Neuronal stem cell (in vitro differentiated cells): ENCODE data around the gene MX2.

Experiments
- DNase-seq: peaks from one replicate; pipeline ENCODE4 v3.0.0-alpha.2; 2013; ENCODE audit warnings: low spot score
- H2AFZ ChIP-seq: one replicate; pipeline ENCODE4 v1.6.1; 2013; ENCODE audit warnings: mild to moderate bottlenecking, low read length, inconsistent platforms
- H2AK5ac ChIP-seq: 2 replicates; pipeline ENCODE4 v1.6.1; 2013; ENCODE audit warnings: low read depth, mild to moderate bottlenecking, inconsistent platforms, low read length, moderate library complexity, mixed read lengths
- H2BK120ac ChIP-seq: 2 replicates; pipeline ENCODE4 v1.6.1; 2013; ENCODE audit warnings: low read depth, mild to moderate bottlenecking, inconsistent platforms, low read length, moderate library complexity, mixed read lengths
- H2BK12ac ChIP-seq: one replicate; pipeline ENCODE4 v1.6.1; 2013; ENCODE audit warnings: low read length, inconsistent platforms
- H2BK15ac ChIP-seq: 2 replicates; pipeline ENCODE4 v1.6.1; 2013; ENCODE audit warnings: mild to moderate bottlenecking, low read length, inconsistent platforms, mixed read lengths
- H2BK5ac ChIP-seq: one replicate; pipeline ENCODE4 v1.6.1; 2013; ENCODE audit warnings: inconsistent platforms, mild to moderate bottlenecking, low read length, moderate library complexity
- H3K14ac ChIP-seq: one replicate; pipeline ENCODE4 v1.6.1; 2013; ENCODE audit warnings: low read length, inconsistent platforms
- H3K18ac ChIP-seq: 2 replicates; pipeline ENCODE4 v1.6.1; 2013; ENCODE audit warnings: low read length, inconsistent platforms
- H3K23ac ChIP-seq: 2 replicates; pipeline ENCODE4 v1.6.1; 2013; ENCODE audit warnings: low read depth, mild to moderate bottlenecking, mixed read lengths, low read length, inconsistent platforms; ENCODE audit not compliant: poor library complexity
- H3K27ac ChIP-seq: replicated peaks from 3 replicates; pipeline ENCODE4 v1.5.1; 2013; ENCODE audit warnings: low read length, inconsistent platforms
- H3K27me3 ChIP-seq, 3 experiments: 2 replicates each; pipeline ENCODE4 v1.6.1; 2013; ENCODE audit warnings: low read length in 3 of 3, mild to moderate bottlenecking in 2 of 3, inconsistent platforms in 1 of 3, low read depth in 1 of 3, mixed read lengths in 1 of 3, moderate library complexity in 1 of 3; ENCODE audit not compliant: control insufficient read depth in 3 of 3, insufficient read depth in 3 of 3
- H3K36me3 ChIP-seq, 2 donors: replicated peaks in 1 of 2; 2 replicates each; pipeline ENCODE4 v1.6.1; 2013; ENCODE audit warnings: low read length in 2 of 2; ENCODE audit not compliant: control insufficient read depth in 2 of 2, insufficient read depth in 2 of 2
- H3K4ac ChIP-seq: 2 replicates; pipeline ENCODE4 v1.6.1; 2013; ENCODE audit warnings: inconsistent platforms, mild to moderate bottlenecking, low read length, moderate library complexity
- H3K4me1 ChIP-seq, 2 donors: 1 replicate in 1 of 2; 2 replicates in 1 of 2; pipeline ENCODE4 v1.6.1; 2013; ENCODE audit warnings: low read length in 2 of 2, low read depth in 1 of 2; ENCODE audit not compliant: control insufficient read depth in 2 of 2, insufficient read depth in 1 of 2
- H3K4me2 ChIP-seq: one replicate; pipeline ENCODE4 v1.6.1; 2013; ENCODE audit warnings: mild to moderate bottlenecking, low read length, inconsistent platforms; ENCODE audit not compliant: insufficient read depth, poor library complexity, severe bottlenecking
- H3K4me3 ChIP-seq, 2 donors: 2 replicates each; pipeline ENCODE4 v1.5.1; 2013; ENCODE audit warnings: low read length in 2 of 2, mild to moderate bottlenecking in 2 of 2, inconsistent platforms in 1 of 2, moderate library complexity in 1 of 2
- H3K79me1 ChIP-seq: one replicate; pipeline ENCODE4 v1.6.1; 2013; ENCODE audit warnings: low read depth, mild to moderate bottlenecking, inconsistent platforms, low read length, moderate library complexity
- H3K9ac ChIP-seq: one replicate; pipeline ENCODE4 v1.6.1; 2013; ENCODE audit warnings: mild to moderate bottlenecking, low read depth, low read length, inconsistent platforms; ENCODE audit not compliant: poor library complexity
- H3K9me3 ChIP-seq, 2 donors: replicated peaks in 1 of 2; 2 replicates each; pipeline versions ENCODE3 to v1.6.1; 2013; ENCODE audit warnings: low read length in 2 of 2, mild to moderate bottlenecking in 2 of 2, inconsistent platforms in 1 of 2, low read depth in 1 of 2, mixed read lengths in 1 of 2, moderate library complexity in 1 of 2; ENCODE audit not compliant: control insufficient read depth in 2 of 2, insufficient read depth in 1 of 2
- H4K8ac ChIP-seq: one replicate; pipeline ENCODE4 v1.6.1; 2013; ENCODE audit warnings: low read depth, mild to moderate bottlenecking, inconsistent platforms, low read length, moderate library complexity
- H4K91ac ChIP-seq: one replicate; pipeline ENCODE4 v1.6.1; 2013; ENCODE audit warnings: low read length, low read depth, mild to moderate bottlenecking, inconsistent platforms; ENCODE audit not compliant: poor library complexity
- WGBS, 2 donors: extraction: QIAGEN DNeasy Blood & Tissue Kit; methylation state at CpG; one replicate each; pipeline ENCODE4 v1.1.7; 2013; ENCODE audit warnings: missing lambda C conversion rate in 2 of 2, mixed read lengths in 1 of 2; ENCODE audit not compliant: insufficient read length in 2 of 2, insufficient replicate concordance in 1 of 2; ENCODE audit errors: extremely low coverage in 2 of 2; 5-methylcytosine and 5-hydroxymethylcytosine counted together

The MX2 gene

GRCh38 chr21:41374867-41375533 is 13.2 kb downstream of the MX2 start:
- no peak overlapping the region for H2BK12ac ChIP-seq
- H3K4me2 ChIP-seq: no peak overlapping the region
- WGBS, 2 donors: no CpG with 5 or more reads among the region's 5 CpGs
- H3K4ac ChIP-seq: no peak overlapping the region
- H2BK5ac ChIP-seq: no peak overlapping the region
- no peak for DNase-seq
- H2AK5ac ChIP-seq: no peak overlapping the region
- H3K27ac ChIP-seq: no peak overlapping the region
- H3K4me1 ChIP-seq: peaks cover 0 to 7% of the 10 kb centered on the region in 2 donors
- no peaks in the 10 kb centered on the region for H3K9me3 ChIP-seq
- no peak overlapping the region for H3K18ac ChIP-seq
- no peak overlapping the region for H4K8ac ChIP-seq
- no peak overlapping the region for H4K91ac ChIP-seq
- no peak overlapping the region for H3K14ac ChIP-seq
- H3K36me3 ChIP-seq: no peaks in the 10 kb centered on the region
- H2BK120ac ChIP-seq: no peak overlapping the region
- H3K9ac ChIP-seq: no peak overlapping the region
- H3K4me3 ChIP-seq: no peak overlapping the region
- no peak overlapping the region for H2BK15ac ChIP-seq
- H3K27me3 ChIP-seq: peaks cover 0 to 2% (median 0%) of the 10 kb centered on the region in 3 experiments
- H2AFZ ChIP-seq: no peak overlapping the region
- H3K79me1 ChIP-seq: no peaks in the 10 kb centered on the region
- no peak overlapping the region for H3K23ac ChIP-seq

DNA sequence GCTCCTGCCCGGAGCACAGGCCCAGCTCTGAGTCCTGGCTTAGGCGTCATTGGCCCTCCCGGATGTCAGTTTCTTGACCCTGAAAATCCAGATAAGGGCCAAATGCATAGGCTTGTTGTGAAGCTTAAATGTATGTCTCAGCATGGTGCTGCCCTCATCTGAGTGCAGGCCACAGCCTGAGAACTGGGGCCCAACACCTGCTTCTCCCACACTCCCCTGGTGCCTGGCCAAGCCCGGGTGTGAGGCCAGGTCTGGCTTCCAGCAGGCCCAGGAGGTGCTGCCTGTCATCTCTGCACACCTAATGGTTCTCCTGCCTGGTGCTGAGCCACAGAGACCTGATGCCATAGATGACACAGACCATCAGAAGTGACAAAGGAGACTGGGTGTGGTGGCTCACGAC is 14.0 kb downstream of the MX2 start:
- no peaks in the 10 kb centered on the region for H3K79me1 ChIP-seq
- H2BK12ac ChIP-seq: no peak overlapping the region
- DNase-seq: no peak
- H3K18ac ChIP-seq: peak overlapping the region; percentile 32
- H2AK5ac ChIP-seq: no peak overlapping the region
- H3K4me3 ChIP-seq: no peak overlapping the region
- H3K36me3 ChIP-seq: no peaks in the 10 kb centered on the region
- no CpG with 5 or more reads among the region's 5 CpGs for WGBS, 2 donors
- H3K4ac ChIP-seq: no peak overlapping the region
- H3K4me1 ChIP-seq: peaks cover 0 to 7% of the 10 kb centered on the region in 2 donors
- no peak overlapping the region for H3K14ac ChIP-seq
- peak overlapping the region; percentile 34 for H3K9ac ChIP-seq
- H3K23ac ChIP-seq: no peak overlapping the region
- H2BK120ac ChIP-seq: no peak overlapping the region
- no peaks in the 10 kb centered on the region for H3K27me3 ChIP-seq
- no peak overlapping the region for H4K8ac ChIP-seq
- no peak overlapping the region for H2BK5ac ChIP-seq
- no peak overlapping the region for H4K91ac ChIP-seq
- H3K27ac ChIP-seq: no peak overlapping the region
- no peak overlapping the region for H3K4me2 ChIP-seq
- no peak overlapping the region for H2BK15ac ChIP-seq
- no peak overlapping the region for H2AFZ ChIP-seq
- H3K9me3 ChIP-seq: no peaks in the 10 kb centered on the region

GRCh38 chr21:41377715-41378114 is 15.9 kb downstream of the MX2 start:
- H3K4me2 ChIP-seq: no peak overlapping the region
- H2BK15ac ChIP-seq: no peak overlapping the region
- no peak overlapping the region for H2BK120ac ChIP-seq
- H3K9ac ChIP-seq: no peak overlapping the region
- no peak overlapping the region for H3K27ac ChIP-seq
- H2BK5ac ChIP-seq: no peak overlapping the region
- no peak overlapping the region for H3K4ac ChIP-seq
- H3K23ac ChIP-seq: peak overlapping the region; percentile 34
- peak overlapping the region; percentile 65 for H3K14ac ChIP-seq
- H2BK12ac ChIP-seq: no peak overlapping the region
- no peak overlapping the region for H3K18ac ChIP-seq
- H3K27me3 ChIP-seq: no peaks in the 10 kb centered on the region
- no peak for DNase-seq
- H3K9me3 ChIP-seq: peaks cover 0 to 6% of the 10 kb centered on the region in 2 donors
- no peak overlapping the region for H3K4me3 ChIP-seq
- no peak overlapping the region for H4K91ac ChIP-seq
- no peaks in the 10 kb centered on the region for H3K36me3 ChIP-seq
- WGBS, 2 donors: no CpG with 5 or more reads among the region's 16 CpGs
- no peak overlapping the region for H2AFZ ChIP-seq
- H2AK5ac ChIP-seq: peak overlapping the region; percentile 29
- no peaks in the 10 kb centered on the region for H3K79me1 ChIP-seq
- H4K8ac ChIP-seq: no peak overlapping the region
- H3K4me1 ChIP-seq: peaks cover 0 to 7% of the 10 kb centered on the region in 2 donors

DNA sequence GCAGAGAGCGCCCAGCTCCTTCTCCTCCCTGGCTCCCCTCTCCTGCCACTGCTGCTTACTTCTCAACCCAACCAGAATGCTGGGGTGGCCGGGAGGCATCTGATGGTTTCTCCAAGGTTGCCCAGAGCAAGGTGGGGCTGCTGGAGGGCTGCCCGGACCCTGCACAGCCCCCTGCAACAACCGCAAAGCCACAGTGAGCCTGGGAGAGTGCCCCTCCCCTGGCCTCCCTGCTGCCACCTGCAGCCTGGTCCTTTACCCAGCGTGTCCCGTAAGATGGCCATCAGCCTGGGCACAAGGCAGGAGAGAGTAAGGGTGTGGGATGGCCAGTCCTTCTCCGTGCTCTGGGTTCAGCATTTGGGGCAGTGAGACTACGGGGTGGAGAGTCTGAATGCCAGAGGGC is 17.0 kb downstream of the MX2 start:
- WGBS, 2 donors: no CpG with 5 or more reads among the region's 8 CpGs
- Histone ChIP-seq H2BK5ac (no peak overlapping the region), H4K8ac (no peak overlapping the region), H2BK15ac (peak overlapping the region; percentile 11), H3K4ac (no peak overlapping the region), H3K14ac (no peak overlapping the region), H3K4me1 (peaks cover 0 to 7% of the 10 kb centered on the region in 2 donors), H3K23ac (no peak overlapping the region), H2BK120ac (no peak overlapping the region), H3K18ac (peak overlapping the region; percentile 44), H3K79me1 (no peaks in the 10 kb centered on the region), H3K36me3 (no peaks in the 10 kb centered on the region), H3K27me3 (no peaks in the 10 kb centered on the region), H3K9ac (peak overlapping the region; percentile 81), H3K4me3 (no peak overlapping the region), H2BK12ac (no peak overlapping the region), H3K27ac (no peak overlapping the region), H4K91ac (no peak overlapping the region), H2AFZ (no peak overlapping the region), H3K4me2 (no peak overlapping the region), H3K9me3 (peaks cover 0 to 6% of the 10 kb centered on the region in 2 donors), H2AK5ac (peak overlapping the region; percentile 72)
- DNase-seq: no peak
